Neural progenitor cell (in vitro differentiated cells): ENCODE measurements around the gene KCNA10. TPM values are rescaled to one million over a fixed set of nuclear protein-coding genes. Genes with fewer than 3 reads are reported as not detected.

Experiments
- DNase-seq: peaks from one replicate; pipeline ENCODE4 v3.0.0-alpha.2; 2016; ENCODE audit warnings: low spot score
- H2AFZ ChIP-seq: fragments of 200-600 bp; sonication (generic); replicated peaks from 2 replicates; pipeline ENCODE4 v1.6.1; 2016; ENCODE audit warnings: antibody characterized with exemption
- H3F3A ChIP-seq: fragments of 200-600 bp; sonication (generic); 2 replicates; pipeline ENCODE4 v1.6.1; 2016; ENCODE audit warnings: antibody characterized with exemption, low read depth
- H3K27ac ChIP-seq: fragments of 200-600 bp; sonication (generic); 2 replicates; pipeline ENCODE4 v1.5.1; 2016; ENCODE audit warnings: mild to moderate bottlenecking
- H3K27me3 ChIP-seq: fragments of 200-600 bp; sonication (generic); 2 replicates; pipeline ENCODE4 v1.6.1; 2016; ENCODE audit warnings: mild to moderate bottlenecking, moderate library complexity
- H3K36me3 ChIP-seq: fragments of 200-600 bp; sonication (generic); 2 replicates; pipeline ENCODE4 v1.5.1; 2016
- H3K4me1 ChIP-seq: fragments of 200-600 bp; sonication (generic); 2 replicates; pipeline ENCODE4 v1.6.1; 2016; ENCODE audit warnings: mixed run types
- H3K4me2 ChIP-seq: fragments of 200-600 bp; sonication (generic); 2 replicates; pipeline ENCODE4 v1.6.1; 2016
- H3K4me3 ChIP-seq: fragments of 200-600 bp; sonication (generic); 2 replicates; pipeline ENCODE4 v1.5.1; 2016
- H3K79me2 ChIP-seq: fragments of 200-600 bp; sonication (generic); 2 replicates; pipeline ENCODE4 v1.6.1; 2016; ENCODE audit warnings: low read depth
- H3K9ac ChIP-seq: fragments of 200-600 bp; sonication (generic); 2 replicates; pipeline ENCODE4 v1.6.1; 2016
- H3K9me3 ChIP-seq: fragments of 200-600 bp; sonication (generic); 2 replicates; pipeline ENCODE4 v1.5.1; 2016; ENCODE audit warnings: low read depth
- H4K20me1 ChIP-seq: fragments of 200-600 bp; sonication (generic); 2 replicates; pipeline ENCODE4 v1.6.1; 2016; ENCODE audit warnings: low read depth
- H3K27ac Mint-ChIP-seq: 3 replicates; pipeline ENCODE4 v1.8.0; 2021; ENCODE audit warnings: mixed read lengths
- H3K27me3 Mint-ChIP-seq: 2 replicates; pipeline ENCODE4 v1.8.0; 2022; ENCODE audit warnings: low read depth, mild to moderate bottlenecking, inconsistent platforms, moderate library complexity, mixed read lengths; ENCODE audit not compliant: insufficient read depth
- H3K36me3 Mint-ChIP-seq: 3 replicates; pipeline ENCODE4 v1.8.0; 2021; ENCODE audit warnings: mixed read lengths
- H3K4me1 Mint-ChIP-seq: 3 replicates; pipeline ENCODE4 v1.8.0; 2021; ENCODE audit warnings: mixed read lengths
- H3K4me3 Mint-ChIP-seq: 3 replicates; pipeline ENCODE4 v1.8.0; 2021; ENCODE audit warnings: mild to moderate bottlenecking, moderate library complexity, mixed read lengths
- H3K9me3 Mint-ChIP-seq: 3 replicates; pipeline ENCODE4 v1.8.0; 2020; ENCODE audit warnings: mixed read lengths
- EZH2 ChIP-seq: fragments of 200-600 bp; sonication (generic); IDR thresholded peaks from 2 replicates; pipeline ENCODE4 v1.6.1; 2017; ENCODE audit warnings: antibody characterized with exemption, mild to moderate bottlenecking, moderate library complexity
- total RNA-seq: library from RNA; depleted of rRNA; stranded (reverse); fragments of >200 nt; gene quantifications from 2 replicates; pipeline ENCODE4 v1.2.3, GENCODE V29; 2015; ENCODE audit warnings: low replicate concordance

The KCNA10 gene
- total RNA-seq, 1 donor from 2014 or later = not detected

- no peaks in the 10 kb centered on the region for H3K36me3 Mint-ChIP-seq
- no peak overlapping the region for H3K9ac ChIP-seq
- no peaks in the 10 kb centered on the region for H4K20me1 ChIP-seq
- no peaks in the 10 kb centered on the region for H3K4me1 ChIP-seq
- no peaks in the 10 kb centered on the region for H3F3A ChIP-seq
- H3K4me1 Mint-ChIP-seq = peaks cover 7% of the 10 kb centered on the region
- no peak for TF ChIP-seq EZH2
- peaks cover 13% of the 10 kb centered on the region for H3K27me3 Mint-ChIP-seq
- H3K27ac Mint-ChIP-seq = no peak overlapping the region
- no peak overlapping the region for H3K4me2 ChIP-seq
- H3K27me3 ChIP-seq = no peaks in the 10 kb centered on the region
- no peaks in the 10 kb centered on the region for H3K36me3 ChIP-seq
- DNase-seq = no peak
- H3K4me3 ChIP-seq = no peak overlapping the region
- no peak overlapping the region for H2AFZ ChIP-seq
- no peaks in the 10 kb centered on the region for H3K9me3 ChIP-seq
- H3K4me3 Mint-ChIP-seq = no peak overlapping the region
- no peaks in the 10 kb centered on the region for H3K9me3 Mint-ChIP-seq
- no peaks in the 10 kb centered on the region for H3K79me2 ChIP-seq
- H3K27ac ChIP-seq = no peak overlapping the region
Measured at GRCh38 chr1:110471131-110471530, 47.8 kb downstream of the KCNA10 start.

Other genes starting within 250 kb of the KCNA10 start
- gene RBM15, start 179.8 kb downstream of the KCNA10 start, total RNA-seq = 66.9 and 83.7 TPM in 2 replicates
- 0.28 and 0.56 TPM in 2 replicates for gene SLC16A4, start 128.1 kb downstream of the KCNA10 start, total RNA-seq
- gene LAMTOR5, start 111.5 kb downstream of the KCNA10 start, total RNA-seq = 34.4 and 46.8 TPM in 2 replicates
- 0.12 TPM in 1 of 2 replicates, not detected in the other for gene PROK1, start 68.0 kb downstream of the KCNA10 start, total RNA-seq
- 0.04 and 0.09 TPM in 2 replicates for gene KCNA2, start 87.2 kb upstream of the KCNA10 start, total RNA-seq
- 0.62 and 0.69 TPM in 2 replicates for gene KCNA3, start 155.8 kb upstream of the KCNA10 start, total RNA-seq